Measurements from ENCODE around the gene DLG1. TPM values are rescaled to one million over a fixed set of nuclear protein-coding genes. Genes with fewer than 3 reads are reported as not detected.

The DLG1 gene
- total RNA-seq, 1 experiment from 2014 or later: 90.2 TPM

GRCh38 chr3:197117114-197117513 lies 181.3 kb downstream of the DLG1 start:
- intact Hi-C loops (cut with micrococcal nuclease; ENCODE audit: unreplicated experiment) (no loop called here), in situ Hi-C loops (cut with HindIII; ENCODE audit: low pct_unique_long_range_greater_than_20kb, low sequenced_read_pairs) (no loop called here)
- ChIA-PET POLR2A (no interaction called here), CTCF (no interaction called here)
- no TSS peak for BruUV-seq (replicated peaks)
- no peak for DNase-seq (ENCODE audit: low read depth, low spot score)
- Histone ChIP-seq H3K4me1 (ENCODE audit: control insufficient read depth, insufficient read depth, low read length) (no peaks in the 10 kb centered on the region), H3K4me3 (ENCODE audit: low read depth in 2 of 2, low read length in 2 of 2) (no peak overlapping the region), H3K27ac (ENCODE audit: low read length) (no peak overlapping the region), H3K9me3 (ENCODE audit: control insufficient read depth, insufficient read depth, low read depth, low read length) (no peaks in the 10 kb centered on the region), H3K36me3 (ENCODE audit: control insufficient read depth, insufficient read depth, low read length) (no peaks in the 10 kb centered on the region; the same call in 1 of the 2 replicates), H3K27me3 (ENCODE audit: control insufficient read depth, insufficient read depth, low read length) (no peaks in the 10 kb centered on the region)
- TF ChIP-seq SIN3A (IDR thresholded peaks at IDR 0.05; ENCODE audit: borderline replicate concordance, insufficient read depth, low read depth, low read length) (no peak), TCF7L2 (IDR thresholded peaks at IDR 0.05; ENCODE audit: low read depth, low read length) (no peak), POLR2AphosphoS5 (IDR thresholded peaks at IDR 0.05; ENCODE audit: low read depth, low read length) (no peak), CTCF (IDR thresholded peaks at IDR 0.05) (no peak), REST (IDR thresholded peaks at IDR 0.05; ENCODE audit: insufficient read depth in 1 of 2, low read depth in 2 of 2, low read length in 1 of 2) (no peak)
- no peak for ATAC-seq

GRCh38 chr3:197114007-197114406 lies 184.4 kb downstream of the DLG1 start:
- Histone ChIP-seq H3K4me3 (ENCODE audit: low read depth in 2 of 2, low read length in 2 of 2) (no peak overlapping the region), H3K4me1 (ENCODE audit: control insufficient read depth, insufficient read depth, low read length) (no peaks in the 10 kb centered on the region), H3K27ac (ENCODE audit: low read length) (no peak overlapping the region), H3K36me3 (ENCODE audit: control insufficient read depth, insufficient read depth, low read length) (no peaks in the 10 kb centered on the region; the same call in 1 of the 2 replicates), H3K27me3 (ENCODE audit: control insufficient read depth, insufficient read depth, low read length) (no peaks in the 10 kb centered on the region), H3K9me3 (ENCODE audit: control insufficient read depth, insufficient read depth, low read depth, low read length) (no peaks in the 10 kb centered on the region)
- CTCF ChIA-PET: no interaction called here
- POLR2A ChIA-PET: no interaction called here
- ATAC-seq (no peak), DNase-seq (ENCODE audit: low read depth, low spot score) (no peak)
- no TSS peak for BruUV-seq (replicated peaks)
- in situ Hi-C loops (cut with HindIII; ENCODE audit: low pct_unique_long_range_greater_than_20kb, low sequenced_read_pairs): no loop called here
- intact Hi-C loops (cut with micrococcal nuclease; ENCODE audit: unreplicated experiment): no loop called here
- TF ChIP-seq SIN3A (IDR thresholded peaks at IDR 0.05; ENCODE audit: borderline replicate concordance, insufficient read depth, low read depth, low read length): no peak
- no peak for TF ChIP-seq REST (IDR thresholded peaks at IDR 0.05; ENCODE audit: insufficient read depth in 1 of 2, low read depth in 2 of 2, low read length in 1 of 2)
- no peak for TF ChIP-seq POLR2AphosphoS5 (IDR thresholded peaks at IDR 0.05; ENCODE audit: low read depth, low read length)
- TF ChIP-seq TCF7L2 (IDR thresholded peaks at IDR 0.05; ENCODE audit: low read depth, low read length): no peak
- no peak for TF ChIP-seq CTCF (IDR thresholded peaks at IDR 0.05)
